Cardiac fibroblast (primary cell): ENCODE data around the gene CNOT4.
"Not testable (repeated sequence)": the region's sequence is repeated elsewhere in the genome, so short reads cannot be mapped to it uniquely, and the experiment has no call there.

ENCODE experiments used
- DNase-seq, 2 donors: peaks; one replicate each; pipeline versions ENCODE4 v3.0.0 to v3.0.0-alpha.2; 2010; ENCODE audit warnings: low read depth in 2 of 2
- H3K4me3 ChIP-seq, 2 donors: replicated peaks in 1 of 2; 1 replicate in 1 of 2; 2 replicates in 1 of 2; pipeline ENCODE4 v1.5.1; 2011; ENCODE audit warnings: low read depth in 2 of 2, low read length in 2 of 2, mild to moderate bottlenecking in 2 of 2, moderate library complexity in 1 of 2
- TF ChIP-seq, protein P1 (sequence below): IDR thresholded peaks from one replicate; pipeline ENCODE4 v1.5.1; 2011; ENCODE audit warnings: low read depth, mild to moderate bottlenecking, low read length, inconsistent platforms

The CNOT4 gene

DNA sequence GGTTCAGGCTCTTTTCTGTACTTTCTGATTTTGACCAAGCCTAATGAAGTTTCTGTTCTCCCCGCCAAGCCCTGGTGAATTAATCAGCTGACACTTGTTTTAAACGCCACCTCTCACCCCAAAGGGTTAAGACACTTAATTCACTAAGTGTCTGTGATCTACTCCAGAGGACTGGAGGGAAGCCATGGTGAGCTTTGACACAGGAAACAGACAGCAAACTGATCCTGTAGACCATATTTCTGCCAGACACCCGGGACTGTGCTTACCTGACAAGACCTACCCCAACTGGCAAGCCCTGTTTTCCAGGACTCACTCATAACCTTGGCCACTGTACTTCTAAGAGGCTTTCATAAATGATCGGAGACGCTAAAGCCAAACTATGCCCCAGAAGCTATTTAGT, 150.3 kb downstream of the CNOT4 start:
- H3K4me3 ChIP-seq = no peak overlapping the region
- peak in 1 of 2 donors; percentile 16 for DNase-seq
- TF ChIP-seq, protein P1, sequence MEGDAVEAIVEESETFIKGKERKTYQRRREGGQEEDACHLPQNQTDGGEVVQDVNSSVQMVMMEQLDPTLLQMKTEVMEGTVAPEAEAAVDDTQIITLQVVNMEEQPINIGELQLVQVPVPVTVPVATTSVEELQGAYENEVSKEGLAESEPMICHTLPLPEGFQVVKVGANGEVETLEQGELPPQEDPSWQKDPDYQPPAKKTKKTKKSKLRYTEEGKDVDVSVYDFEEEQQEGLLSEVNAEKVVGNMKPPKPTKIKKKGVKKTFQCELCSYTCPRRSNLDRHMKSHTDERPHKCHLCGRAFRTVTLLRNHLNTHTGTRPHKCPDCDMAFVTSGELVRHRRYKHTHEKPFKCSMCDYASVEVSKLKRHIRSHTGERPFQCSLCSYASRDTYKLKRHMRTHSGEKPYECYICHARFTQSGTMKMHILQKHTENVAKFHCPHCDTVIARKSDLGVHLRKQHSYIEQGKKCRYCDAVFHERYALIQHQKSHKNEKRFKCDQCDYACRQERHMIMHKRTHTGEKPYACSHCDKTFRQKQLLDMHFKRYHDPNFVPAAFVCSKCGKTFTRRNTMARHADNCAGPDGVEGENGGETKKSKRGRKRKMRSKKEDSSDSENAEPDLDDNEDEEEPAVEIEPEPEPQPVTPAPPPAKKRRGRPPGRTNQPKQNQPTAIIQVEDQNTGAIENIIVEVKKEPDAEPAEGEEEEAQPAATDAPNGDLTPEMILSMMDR = no peak

DNA sequence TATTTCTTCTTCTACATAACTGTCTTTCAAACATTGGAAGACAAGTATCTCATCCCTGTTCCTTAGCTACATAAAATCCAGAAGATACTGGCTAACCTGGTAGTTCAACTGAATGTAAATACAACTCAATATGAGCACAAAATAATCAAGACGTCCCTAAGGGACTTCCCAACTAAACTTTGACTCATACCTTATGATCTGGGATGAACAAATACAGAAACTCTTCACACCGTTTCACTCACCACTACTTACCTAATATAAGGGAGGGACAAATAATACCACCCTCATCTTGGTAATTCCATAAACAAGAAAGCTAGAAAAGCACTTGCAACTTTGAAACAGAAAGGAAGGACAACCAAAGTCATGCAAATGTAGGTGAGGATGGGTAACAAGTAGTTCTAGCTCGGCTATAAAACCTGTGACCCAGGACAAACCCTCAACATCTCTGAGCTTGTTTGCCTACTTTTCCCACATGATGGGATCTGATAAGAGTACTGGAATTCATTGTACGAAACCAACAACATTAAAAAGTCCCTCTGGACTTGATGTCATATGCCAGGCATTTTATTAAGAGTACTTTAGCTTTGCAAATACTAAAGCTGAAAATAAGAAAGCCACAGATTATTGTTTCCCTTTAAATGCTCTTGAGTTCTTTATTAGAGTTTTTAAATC, 154.4 kb downstream of the CNOT4 start:
- DNase-seq = peak in 1 of 2 donors; percentile 4
- TF ChIP-seq, protein P1 = no peak
- H3K4me3 ChIP-seq = no peak overlapping the region

DNA sequence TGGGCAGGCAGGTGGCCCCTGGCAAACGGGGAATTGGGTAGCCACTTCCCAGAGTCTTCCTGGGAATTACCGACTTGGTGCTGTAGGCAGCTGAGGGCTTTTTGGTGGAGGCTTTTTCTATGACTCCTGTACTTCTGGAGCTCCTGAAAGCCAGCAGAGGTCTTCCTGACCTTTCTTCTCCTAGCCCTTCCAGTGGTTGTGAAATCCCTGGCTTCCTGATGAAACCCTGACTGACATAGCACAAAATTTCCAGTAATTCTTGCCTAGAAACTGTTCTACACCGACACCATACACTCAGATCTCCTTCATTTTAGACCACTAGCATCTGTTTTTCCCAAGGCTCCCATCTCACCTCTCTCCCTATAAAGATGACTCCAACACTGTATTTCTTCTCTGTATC, 156.1 kb downstream of the CNOT4 start:
- TF ChIP-seq, protein P1 = no peak
- DNase-seq = peak; percentile 7 to 38
- H3K4me3 ChIP-seq = no peak overlapping the region

DNA sequence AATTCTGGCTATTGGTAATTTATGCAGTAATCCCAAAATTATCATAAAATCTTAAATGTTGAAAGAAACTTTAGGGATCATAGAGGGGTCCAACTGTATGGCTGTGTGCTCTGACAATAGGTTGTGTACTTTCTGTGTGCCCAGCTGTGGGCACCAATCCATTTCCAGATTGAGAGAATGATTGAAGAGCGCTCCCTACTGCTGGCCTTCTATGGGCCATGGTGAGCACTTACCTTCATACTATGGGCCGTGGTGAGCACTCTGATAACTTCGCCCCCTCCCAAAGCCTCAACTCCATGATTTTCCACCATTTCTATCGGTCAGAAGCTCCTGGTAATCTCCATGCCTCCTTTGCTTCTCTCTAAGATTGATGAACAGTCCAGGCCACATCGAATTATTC, 157.6 kb downstream of the CNOT4 start:
- H3K4me3 ChIP-seq = no peak overlapping the region
- TF ChIP-seq, protein P1 = no peak
- no peak for DNase-seq

DNA sequence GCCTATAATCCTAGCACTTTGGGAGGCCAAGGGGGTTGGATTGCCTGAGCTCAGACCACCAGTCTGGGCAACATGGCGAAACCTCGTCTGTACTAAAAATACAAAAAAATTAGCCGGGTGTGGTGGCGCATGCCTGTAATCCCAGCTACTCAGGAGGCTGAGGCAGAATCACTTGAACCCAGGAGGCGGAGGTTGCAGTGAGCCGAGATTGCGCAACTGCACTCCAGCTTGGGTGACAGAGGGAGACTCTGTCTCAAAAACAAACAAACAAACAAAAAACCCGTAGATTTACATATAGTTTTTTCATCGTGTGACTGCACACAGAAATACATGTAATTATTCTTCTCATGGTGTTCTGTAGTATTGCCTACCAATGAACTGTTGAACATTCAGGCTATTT, 158.8 kb downstream of the CNOT4 start:
- not testable (repeated sequence) for DNase-seq, H3K4me3 ChIP-seq

DNA sequence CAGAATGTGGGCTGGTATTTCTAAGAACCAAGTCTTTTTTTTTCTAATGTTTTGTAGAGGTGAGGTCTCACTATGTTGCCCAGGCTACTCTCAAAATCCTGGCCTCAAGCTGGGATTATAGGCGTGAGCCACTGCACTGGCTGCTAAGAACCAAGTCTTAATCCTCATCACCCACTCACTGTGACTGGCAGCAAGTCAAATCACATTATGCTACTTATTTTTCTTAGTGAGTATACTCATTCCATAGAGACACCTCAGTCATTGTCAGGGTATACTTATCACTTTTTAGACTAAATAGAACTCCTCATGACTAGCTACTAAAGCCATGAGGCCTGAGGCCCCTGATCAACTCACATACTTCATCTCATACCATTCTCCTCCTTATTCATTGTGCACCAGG, 160.2 kb downstream of the CNOT4 start:
- DNase-seq = peak in 1 of 2 donors; percentile 40
- TF ChIP-seq, protein P1 = no peak
- no peak overlapping the region for H3K4me3 ChIP-seq

DNA sequence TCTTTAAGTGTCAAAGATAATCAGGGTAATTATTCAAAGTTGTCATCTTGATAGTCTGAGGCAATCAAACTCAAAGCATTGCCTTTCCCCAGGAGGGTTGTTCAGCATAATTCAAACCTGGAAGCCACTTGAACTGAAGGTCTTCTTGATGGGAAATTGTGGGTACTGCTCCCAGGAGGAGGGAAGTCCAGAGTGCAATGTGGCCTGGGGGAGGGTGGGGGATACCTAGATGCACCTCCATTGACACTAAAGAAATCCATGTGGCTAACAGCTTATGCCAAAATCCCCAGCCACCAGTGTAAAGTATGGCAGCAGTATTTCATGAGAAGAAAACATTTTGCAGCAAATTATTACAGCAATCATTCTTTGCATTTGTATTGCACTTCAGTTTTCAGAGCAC, 161.4 kb downstream of the CNOT4 start:
- TF ChIP-seq, protein P1 = no peak
- DNase-seq = no peak

More for the DNA sequence above, 161.4 kb downstream of the CNOT4 start:
- H3K4me3 ChIP-seq = no peak overlapping the region
